Thyroid gland (tissue), 4 donors: ENCODE measurements around the gene KLHL25. TPM values are rescaled to one million over a fixed set of nuclear protein-coding genes. Genes with fewer than 3 reads are reported as not detected.
A peak's percentile ranks its signal among the peaks of the same experiment; 100 is the strongest.

Source experiments
- DNase-seq, 2 donors: peaks; one replicate each; pipeline ENCODE4 v3.0.0-alpha.2; 2019
- H3K27ac ChIP-seq, 3 donors: fragments of 200-600 bp; sonication (generic); 1 replicate in 2 of 3; 2 replicates in 1 of 3; pipeline ENCODE4 v1.5.1; 2016 to 2019; ENCODE audit warnings: mild to moderate bottlenecking in 1 of 3, moderate library complexity in 1 of 3
- H3K27me3 ChIP-seq: fragments of 200-600 bp; sonication (generic); one replicate; pipeline ENCODE4 v1.5.1; 2019
- H3K36me3 ChIP-seq, 2 donors: fragments of 200-600 bp; sonication (generic); one replicate each; pipeline ENCODE4 v1.5.1; 2016 to 2019
- H3K4me1 ChIP-seq, 2 donors: fragments of 200-600 bp; sonication (generic); one replicate each; pipeline ENCODE4 v1.5.1; 2017 to 2019
- H3K4me3 ChIP-seq, 3 donors: fragments of 200-600 bp; sonication (generic); replicated peaks in 1 of 3; 1 replicate in 2 of 3; 2 replicates in 1 of 3; pipeline ENCODE4 v1.5.1; 2016; ENCODE audit warnings: mild to moderate bottlenecking in 1 of 3
- H3K9me3 ChIP-seq: fragments of 200-600 bp; sonication (generic); one replicate; pipeline ENCODE4 v1.5.1; 2017
- POLR2A ChIP-seq, 2 donors: fragments of 450-650 bp; IDR thresholded peaks; one replicate each; pipeline ENCODE4 v1.6.1; 2017; ENCODE audit warnings: antibody characterized with exemption in 2 of 2, mild to moderate bottlenecking in 2 of 2, moderate library complexity in 1 of 2
- WGBS, 2 donors: methylation state at CpG; one replicate each; pipeline ENCODE4 v1.1.5; 2017; 5-methylcytosine and 5-hydroxymethylcytosine counted together
- intact Hi-C: fragments of 100-400 bp; cut with DNase I; formaldehyde crosslinking; loops from one replicate; pipeline ENCODE4 v1.15.1; 2023
- total RNA-seq, 4 donors: library from RNA; depleted of rRNA; stranded (reverse); fragments of >200 nt; gene quantifications; one replicate each; pipeline ENCODE4 v1.2.3, GENCODE V29; 2016
- TF ChIP-seq, protein P1 (sequence below), 6 experiments: fragments of 200-600 bp in 3 of 6; fragments of 450-650 bp in 3 of 6; sonication (generic) in 3 of 6; IDR thresholded peaks; one replicate each; pipeline ENCODE4 v1.5.1; 2016 to 2019; ENCODE audit warnings: antibody characterized with exemption in 6 of 6, mild to moderate bottlenecking in 2 of 6, inconsistent platforms in 1 of 6, moderate library complexity in 1 of 6

KLHL25 gene
- total RNA-seq, 4 donors from 2014 or later = 4.2 to 8.8 (median 4.8) TPM

DNA sequence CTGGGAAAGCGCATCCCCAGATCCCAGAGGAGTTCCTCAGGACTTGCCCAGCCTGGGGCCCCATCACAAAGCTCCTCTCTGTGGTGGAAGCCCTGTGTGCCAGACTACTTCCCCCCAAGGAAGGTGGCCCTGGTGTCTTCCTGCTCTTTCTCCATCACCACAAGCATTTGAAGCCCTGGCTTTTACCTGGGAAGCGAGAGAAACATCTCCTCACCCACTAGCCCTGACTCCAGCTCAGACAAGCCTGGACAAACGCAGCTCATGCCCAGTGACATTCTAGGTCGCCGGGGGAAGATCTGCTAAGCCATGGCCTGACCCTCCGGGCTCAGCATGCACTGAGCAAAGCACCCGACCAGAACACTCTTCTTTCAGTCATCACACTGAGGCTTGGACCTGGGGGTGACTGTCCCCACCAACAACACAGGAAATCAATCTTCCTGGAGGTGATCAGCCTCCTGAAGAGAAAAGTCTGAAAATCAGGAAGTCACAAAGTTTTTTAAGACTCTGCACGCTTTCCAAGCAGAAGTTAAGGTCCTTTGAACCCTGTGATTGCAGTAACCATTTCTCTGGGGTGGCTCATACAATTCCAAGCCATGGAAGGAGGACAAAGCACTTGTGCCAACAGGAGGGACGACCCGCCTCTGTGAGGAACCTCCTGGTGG, 40.8 kb downstream of the KLHL25 start:
- DNase-seq = no peak
- Histone ChIP-seq H3K4me3 (no peak overlapping the region), H3K36me3 (peaks cover 0 to 1% of the 10 kb centered on the region in 2 donors), H3K4me1 (peaks cover 21 to 36% of the 10 kb centered on the region in 2 donors), H3K9me3 (no peaks in the 10 kb centered on the region), H3K27me3 (no peaks in the 10 kb centered on the region), H3K27ac (no peak overlapping the region)
- WGBS, 2 donors = 89 to 96% methylated on average over 10 of the region's 10 CpGs
- no peak for TF ChIP-seq POLR2A (IDR thresholded peaks at IDR 0.05)
- TF ChIP-seq, protein P1, sequence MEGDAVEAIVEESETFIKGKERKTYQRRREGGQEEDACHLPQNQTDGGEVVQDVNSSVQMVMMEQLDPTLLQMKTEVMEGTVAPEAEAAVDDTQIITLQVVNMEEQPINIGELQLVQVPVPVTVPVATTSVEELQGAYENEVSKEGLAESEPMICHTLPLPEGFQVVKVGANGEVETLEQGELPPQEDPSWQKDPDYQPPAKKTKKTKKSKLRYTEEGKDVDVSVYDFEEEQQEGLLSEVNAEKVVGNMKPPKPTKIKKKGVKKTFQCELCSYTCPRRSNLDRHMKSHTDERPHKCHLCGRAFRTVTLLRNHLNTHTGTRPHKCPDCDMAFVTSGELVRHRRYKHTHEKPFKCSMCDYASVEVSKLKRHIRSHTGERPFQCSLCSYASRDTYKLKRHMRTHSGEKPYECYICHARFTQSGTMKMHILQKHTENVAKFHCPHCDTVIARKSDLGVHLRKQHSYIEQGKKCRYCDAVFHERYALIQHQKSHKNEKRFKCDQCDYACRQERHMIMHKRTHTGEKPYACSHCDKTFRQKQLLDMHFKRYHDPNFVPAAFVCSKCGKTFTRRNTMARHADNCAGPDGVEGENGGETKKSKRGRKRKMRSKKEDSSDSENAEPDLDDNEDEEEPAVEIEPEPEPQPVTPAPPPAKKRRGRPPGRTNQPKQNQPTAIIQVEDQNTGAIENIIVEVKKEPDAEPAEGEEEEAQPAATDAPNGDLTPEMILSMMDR (IDR thresholded peaks at IDR 0.05) = no peak
- intact Hi-C loops = no loop called here

GRCh38 chr15:85753261-85753660, 41.5 kb downstream of the KLHL25 start:
- no peak overlapping the region for H3K4me3 ChIP-seq
- no peak for TF ChIP-seq POLR2A (IDR thresholded peaks at IDR 0.05)
- TF ChIP-seq, protein P1 (IDR thresholded peaks at IDR 0.05) = no peak
- intact Hi-C loops = no loop called here
- DNase-seq = no peak
- peaks cover 20 to 33% of the 10 kb centered on the region in 2 donors for H3K4me1 ChIP-seq
- WGBS, 2 donors = 97 to 100% methylated on average over 1 of the region's 1 CpG
- H3K27ac ChIP-seq = no peak overlapping the region
- no peaks in the 10 kb centered on the region for H3K9me3 ChIP-seq
- H3K36me3 ChIP-seq = peaks cover 5 to 8% of the 10 kb centered on the region in 2 donors
- H3K27me3 ChIP-seq = no peaks in the 10 kb centered on the region

DNA sequence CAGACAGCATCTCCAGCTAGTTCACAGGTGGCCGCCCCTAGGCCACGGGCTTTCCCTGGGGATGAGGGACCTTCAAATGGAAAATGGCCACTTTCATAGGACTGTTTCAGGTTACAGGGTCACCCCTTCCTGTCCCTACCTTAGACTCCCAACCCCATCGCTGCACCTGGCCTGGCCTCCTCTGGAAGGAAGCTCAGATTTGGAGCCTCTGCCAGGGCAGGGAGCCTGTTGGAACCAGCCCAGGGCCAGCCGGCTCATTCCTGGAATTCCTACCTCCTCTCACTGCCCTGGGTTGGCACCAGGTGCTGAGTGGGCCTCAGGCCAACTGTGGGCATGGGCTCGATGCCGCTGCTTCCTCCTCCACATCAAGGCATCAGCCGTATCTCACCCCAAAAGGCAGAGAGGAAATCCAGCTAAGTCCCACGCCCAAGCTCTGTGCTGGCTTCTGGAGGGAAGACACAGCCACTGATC, 42.2 kb downstream of the KLHL25 start:
- H3K4me3 ChIP-seq = no peak overlapping the region
- peaks cover 6 to 15% of the 10 kb centered on the region in 2 donors for H3K36me3 ChIP-seq
- TF ChIP-seq POLR2A (IDR thresholded peaks at IDR 0.05) = no peak
- TF ChIP-seq, protein P1 (IDR thresholded peaks at IDR 0.05) = no peak
- peak overlapping the region in 2 of 3 donors; percentile 67 to 71 for H3K27ac ChIP-seq
- 34 to 43% methylated on average over 8 of the region's 8 CpGs for whole genome bisulfite sequencing, 2 donors
- H3K9me3 ChIP-seq = no peaks in the 10 kb centered on the region
- intact Hi-C loops = no loop called here
- peaks cover 20 to 33% of the 10 kb centered on the region in 2 donors for H3K4me1 ChIP-seq
- no peaks in the 10 kb centered on the region for H3K27me3 ChIP-seq
- peak; percentile 94 to 96 for DNase-seq

GRCh38 chr15:85752124-85752475, 42.6 kb downstream of the KLHL25 start:
- WGBS, 2 donors = 76 to 80% methylated on average over 7 to 12 of the region's 15 CpGs

More at GRCh38 chr15:85752124-85752475, 42.6 kb downstream of the KLHL25 start:
- no peaks in the 10 kb centered on the region for H3K9me3 ChIP-seq
- no peak overlapping the region for H3K4me3 ChIP-seq
- H3K27me3 ChIP-seq = no peaks in the 10 kb centered on the region
- peaks cover 20 to 33% of the 10 kb centered on the region in 2 donors for H3K4me1 ChIP-seq
- intact Hi-C loops = no loop called here
- no peak for TF ChIP-seq POLR2A (IDR thresholded peaks at IDR 0.05)
- TF ChIP-seq, protein P1 (IDR thresholded peaks at IDR 0.05) = no peak
- DNase-seq = no peak
- H3K36me3 ChIP-seq = peaks cover 10 to 19% of the 10 kb centered on the region in 2 donors
- peak overlapping the region in 2 of 3 donors; percentile 67 to 71 for H3K27ac ChIP-seq
